Activated CD8-positive, alpha-beta T cell treated with anti-CD3 and anti-CD28 coated beads, Interleukin-2, amount 10 ng/mL, durations not matched to agents 7 days and 5 days (primary cell): ENCODE measurements around the gene ANKRD24. TPM values are rescaled to one million over a fixed set of nuclear protein-coding genes. Genes with fewer than 3 reads are reported as not detected.
A peak's percentile ranks its signal among the peaks of the same experiment; 100 is the strongest.

Source experiments
- ATAC-seq: fragments of 150-1000 bp; cut with Tn5 transposase; one replicate; pipeline ENCODE4 v1.10.0; 2021; ENCODE audit warnings: moderate library complexity
- CTCF ChIA-PET: fragments of 350-600 bp; sonication (Branson Sonifier 250); formaldehyde crosslinking; loops from one replicate; lab custom pipeline; 2021; ENCODE audit warnings: antibody characterized with exemption; lab: Charles Lee
- POLR2A ChIA-PET: fragments of 350-600 bp; sonication (Branson Sonifier 250); formaldehyde crosslinking; loops from one replicate; lab custom pipeline; 2021; ENCODE audit warnings: antibody characterized with exemption; lab: Charles Lee
- DNase-seq: peaks from one replicate; pipeline ENCODE4 v3.0.0-alpha.2; 2020
- H3K27ac Mint-ChIP-seq: one replicate; pipeline ENCODE4 v1.8.0; 2021; ENCODE audit warnings: mild to moderate bottlenecking, mixed read lengths
- H3K27me3 Mint-ChIP-seq: one replicate; pipeline ENCODE4 v1.8.0; 2021; ENCODE audit warnings: low read depth, mixed read lengths
- H3K36me3 Mint-ChIP-seq: one replicate; pipeline ENCODE4 v1.8.0; 2021; ENCODE audit warnings: low read depth, mixed read lengths
- H3K4me1 Mint-ChIP-seq: one replicate; pipeline ENCODE4 v1.8.0; 2021; ENCODE audit warnings: low read depth, mixed read lengths
- H3K4me3 Mint-ChIP-seq: one replicate; pipeline ENCODE4 v1.8.0; 2021; ENCODE audit warnings: mild to moderate bottlenecking, mixed read lengths
- H3K9me3 Mint-ChIP-seq: one replicate; pipeline ENCODE4 v1.8.0; 2022; ENCODE audit warnings: mixed read lengths; ENCODE audit not compliant: insufficient read depth
- total RNA-seq, 2 experiments: library from RNA; stranded (reverse); gene quantifications; one replicate each; pipeline ENCODE4 v1.2.3, GENCODE V29; 2021

Gene ANKRD24
- total RNA-seq, 2 experiments from 2014 or later, result 0.68 to 0.73 TPM

- POLR2A ChIA-PET, result no interaction called here
- CTCF ChIA-PET, result interaction anchor here (1.0 kb wide), 1 partner anchor 34 kb away, joined by 5 read pairs; no protein-coding TSS in a partner anchor
- Mint-ChIP-seq H3K4me1 (peaks cover 3% of the 10 kb centered on the region), H3K27me3 (peaks cover 7% of the 10 kb centered on the region), H3K4me3 (no peak overlapping the region), H3K36me3 (peaks cover 10% of the 10 kb centered on the region), H3K27ac (no peak overlapping the region), H3K9me3 (no peaks in the 10 kb centered on the region)
- DNase-seq (no peak), ATAC-seq (no peak)
Observed at GRCh38 chr19:4174213-4174894, 8.1 kb upstream of the ANKRD24 start.

- peaks cover 7% of the 10 kb centered on the region for H3K27me3 Mint-ChIP-seq
- peaks cover 8% of the 10 kb centered on the region for H3K4me1 Mint-ChIP-seq
- CTCF ChIA-PET, result no interaction called here
- ATAC-seq (no peak), DNase-seq (no peak)
- POLR2A ChIA-PET, result no interaction called here
- H3K4me3 Mint-ChIP-seq, result no peak overlapping the region
- peaks cover 16% of the 10 kb centered on the region for H3K36me3 Mint-ChIP-seq
- H3K9me3 Mint-ChIP-seq, result no peaks in the 10 kb centered on the region
- H3K27ac Mint-ChIP-seq, result no peak overlapping the region
Observed at GRCh38 chr19:4174895-4175668, 7.4 kb upstream of the ANKRD24 start.

DNA sequence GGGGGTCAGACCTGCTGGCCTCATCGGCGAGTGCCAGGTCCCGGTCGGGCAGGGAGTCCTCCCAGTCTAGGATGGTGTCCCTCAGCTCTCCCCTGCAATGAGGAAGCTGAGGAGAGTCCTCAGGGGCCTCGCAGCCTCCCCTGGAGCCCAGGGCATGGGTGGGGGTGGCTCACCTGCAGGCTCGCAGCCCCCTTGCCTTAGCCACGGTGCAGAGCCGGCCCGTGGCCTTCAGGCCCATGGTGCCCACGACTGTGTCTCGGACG is 6.9 kb upstream of the ANKRD24 start:
- ATAC-seq (no peak), DNase-seq (no peak)
- no peaks in the 10 kb centered on the region for H3K9me3 Mint-ChIP-seq
- peaks cover 13% of the 10 kb centered on the region for H3K4me1 Mint-ChIP-seq
- no peak overlapping the region for H3K27ac Mint-ChIP-seq
- H3K36me3 Mint-ChIP-seq, result peaks cover 20% of the 10 kb centered on the region
- CTCF ChIA-PET, result no interaction called here
- H3K4me3 Mint-ChIP-seq, result no peak overlapping the region
- peaks cover 7% of the 10 kb centered on the region for H3K27me3 Mint-ChIP-seq
- POLR2A ChIA-PET, result no interaction called here

DNA sequence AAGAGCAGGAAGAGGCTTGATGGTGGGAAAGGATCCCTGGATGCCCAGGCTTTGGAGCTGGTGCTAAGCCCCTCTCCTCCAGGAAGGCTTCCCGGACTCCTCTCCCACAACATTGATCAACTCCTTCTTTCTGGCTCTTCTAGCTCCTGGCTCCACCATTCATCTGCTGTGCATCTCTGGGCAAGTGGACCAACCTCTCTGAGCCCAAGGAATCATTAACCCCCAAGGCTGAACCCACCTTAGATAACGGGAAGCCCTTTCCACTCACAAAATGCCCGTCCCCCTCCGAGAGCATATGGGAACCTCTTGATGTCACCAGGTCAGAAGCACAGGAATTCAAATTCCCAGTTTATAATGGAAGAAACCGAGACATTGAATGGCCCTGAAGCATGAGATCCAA is 5.3 kb upstream of the ANKRD24 start:
- DNase-seq, result no peak
- ChIA-PET CTCF (interaction anchor here (0.6 kb wide), 1 partner anchor 212 kb away, joined by 3 read pairs; no protein-coding TSS in a partner anchor), POLR2A (no interaction called here)
- Mint-ChIP-seq H3K9me3 (no peaks in the 10 kb centered on the region), H3K27ac (no peak overlapping the region), H3K36me3 (peaks cover 23% of the 10 kb centered on the region), H3K4me3 (no peak overlapping the region), H3K4me1 (peaks cover 22% of the 10 kb centered on the region), H3K27me3 (peaks cover 5% of the 10 kb centered on the region)
- ATAC-seq, result no peak

- no peaks in the 10 kb centered on the region for H3K9me3 Mint-ChIP-seq
- CTCF ChIA-PET, result no interaction called here
- no peaks in the 10 kb centered on the region for H3K27me3 Mint-ChIP-seq
- no peak overlapping the region for H3K4me3 Mint-ChIP-seq
- H3K27ac Mint-ChIP-seq, result peak overlapping the region; percentile 32
- ATAC-seq, result no peak
- DNase-seq, result no peak
- H3K4me1 Mint-ChIP-seq, result peaks cover 29% of the 10 kb centered on the region
- H3K36me3 Mint-ChIP-seq, result peaks cover 25% of the 10 kb centered on the region
- POLR2A ChIA-PET, result no interaction called here
Observed at GRCh38 chr19:4178990-4179389, 3.5 kb upstream of the ANKRD24 start.

DNA sequence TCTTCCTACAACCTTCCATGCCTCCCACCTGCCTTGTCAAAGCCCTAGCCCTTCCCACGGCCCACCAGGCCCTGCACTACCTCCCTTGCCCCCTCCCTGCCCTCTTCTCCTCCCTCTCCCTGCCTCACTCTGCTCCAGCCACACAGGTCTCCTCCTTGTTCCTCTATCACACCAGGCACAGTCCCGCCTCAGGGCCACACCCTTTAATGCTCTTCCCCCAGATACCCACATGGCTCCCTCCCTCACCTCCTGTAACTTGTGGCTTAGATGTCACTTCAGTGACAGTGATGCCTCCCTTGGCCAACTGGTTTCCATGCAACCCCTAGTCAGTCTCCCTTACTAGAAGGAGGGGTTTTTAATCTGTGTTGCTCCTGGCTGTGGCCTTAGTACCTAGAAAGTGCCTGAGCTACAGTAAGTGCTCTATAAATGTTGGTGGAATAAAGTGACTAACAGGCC is 1.4 kb upstream of the ANKRD24 start:
- peak; percentile 40 for DNase-seq
- POLR2A ChIA-PET, result interaction anchor here (0.6 kb wide), 1 partner anchor 23 kb away, joined by 3 read pairs; no protein-coding TSS in a partner anchor

GRCh38 chr19:4183967-4184717 is 1.7 kb downstream of the ANKRD24 start:
- Mint-ChIP-seq H3K9me3 (no peaks in the 10 kb centered on the region), H3K36me3 (peaks cover 17% of the 10 kb centered on the region), H3K27ac (peak overlapping the region; percentile 13), H3K4me3 (peak overlapping the region; percentile 37), H3K27me3 (no peaks in the 10 kb centered on the region), H3K4me1 (peaks cover 38% of the 10 kb centered on the region)
- DNase-seq (no peak), ATAC-seq (no peak)
- ChIA-PET POLR2A (interaction anchor here (1.2 kb wide), 1 partner anchor 199 kb away, joined by 3 read pairs; the partner anchor contains the start of gene EEF2), CTCF (interaction anchor here (0.7 kb wide), 1 partner anchor 198 kb away, joined by 3 read pairs; the partner anchor contains the start of gene EEF2)

More for the DNA sequence above, 1.4 kb upstream of the ANKRD24 start:
- ATAC-seq, result no peak
- peak overlapping the region; percentile 79 for H3K27ac Mint-ChIP-seq
- CTCF ChIA-PET, result interaction anchor here (0.5 kb wide), 1 partner anchor 41 kb away, joined by 4 read pairs; no protein-coding TSS in a partner anchor
- H3K36me3 Mint-ChIP-seq, result peaks cover 25% of the 10 kb centered on the region
- H3K27me3 Mint-ChIP-seq, result no peaks in the 10 kb centered on the region
- H3K4me3 Mint-ChIP-seq, result peak overlapping the region; percentile 98
- no peaks in the 10 kb centered on the region for H3K9me3 Mint-ChIP-seq
- peaks cover 33% of the 10 kb centered on the region for H3K4me1 Mint-ChIP-seq

DNA sequence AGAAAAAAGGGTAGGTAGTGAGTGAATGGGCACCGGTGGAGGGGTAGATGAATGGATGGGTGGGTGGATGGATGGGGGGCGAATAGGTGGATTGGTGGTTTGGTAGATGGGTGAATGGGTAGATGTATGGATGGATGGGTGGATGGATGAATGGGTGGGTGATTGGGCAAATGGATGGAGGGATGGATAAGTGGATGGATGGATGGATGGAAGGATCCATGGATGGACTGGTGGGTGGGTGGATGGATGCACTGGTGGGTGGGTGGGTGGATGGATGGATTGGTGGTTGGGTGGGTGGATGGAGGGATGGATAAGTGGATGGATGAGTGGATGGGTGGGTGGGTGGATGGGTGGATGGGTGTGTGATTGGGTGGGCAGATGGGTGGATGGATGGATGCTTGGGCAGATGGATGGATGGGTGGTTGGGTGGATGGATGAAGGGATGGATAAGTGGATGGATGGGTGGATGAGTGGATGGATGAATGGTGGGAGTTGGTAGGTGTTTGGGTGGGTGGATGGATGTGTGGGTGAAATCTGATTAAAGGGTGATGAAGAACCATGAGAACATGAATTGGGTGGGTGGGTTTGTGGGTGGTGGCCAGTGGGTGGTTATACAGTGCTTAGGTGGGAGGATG is 2.3 kb downstream of the ANKRD24 start:
- H3K4me3 Mint-ChIP-seq, result no peak overlapping the region
- peaks cover 34% of the 10 kb centered on the region for H3K4me1 Mint-ChIP-seq
- ATAC-seq, result no peak
- no peaks in the 10 kb centered on the region for H3K9me3 Mint-ChIP-seq
- no peak for DNase-seq
- H3K27ac Mint-ChIP-seq, result no peak overlapping the region
- no peaks in the 10 kb centered on the region for H3K27me3 Mint-ChIP-seq
- ChIA-PET POLR2A (interaction anchor here (1.2 kb wide), 1 partner anchor 200 kb away, joined by 3 read pairs; the partner anchor contains the start of gene EEF2), CTCF (no interaction called here)
- peaks cover 10% of the 10 kb centered on the region for H3K36me3 Mint-ChIP-seq

- Mint-ChIP-seq H3K4me3 (no peak overlapping the region), H3K27me3 (no peaks in the 10 kb centered on the region), H3K9me3 (no peaks in the 10 kb centered on the region), H3K27ac (no peak overlapping the region), H3K36me3 (peaks cover 5% of the 10 kb centered on the region), H3K4me1 (peaks cover 28% of the 10 kb centered on the region)
- ATAC-seq, result no peak
- ChIA-PET POLR2A (interaction anchor here (0.7 kb wide), 1 partner anchor 200 kb away, joined by 3 read pairs; no protein-coding TSS in a partner anchor), CTCF (no interaction called here)
- no peak for DNase-seq
Observed at GRCh38 chr19:4185413-4186086, 3.1 kb downstream of the ANKRD24 start.

- Mint-ChIP-seq H3K27ac (no peak overlapping the region), H3K4me3 (no peak overlapping the region), H3K4me1 (peaks cover 20% of the 10 kb centered on the region), H3K9me3 (no peaks in the 10 kb centered on the region), H3K27me3 (no peaks in the 10 kb centered on the region), H3K36me3 (peaks cover 3% of the 10 kb centered on the region)
- ChIA-PET CTCF (interaction anchor here (0.8 to 2.6 kb wide), 5 partner anchors 15 to 201 kb away, joined by 3 to 10 read pairs (median 6); partner anchors contain the start of gene EEF2), POLR2A (no interaction called here)
- peak; percentile 62 for ATAC-seq
- peak; percentile 90 for DNase-seq
Observed at GRCh38 chr19:4186087-4186993, 3.9 kb downstream of the ANKRD24 start.
